T-helper 1 cell (primary cell): ENCODE results near the gene RHOF.
"Not testable (repeated sequence)": the region's sequence is repeated elsewhere in the genome, so short reads cannot be mapped to it uniquely, and the experiment has no call there.

ENCODE experiments used
- DNase-seq, 5 donors: peaks; one replicate each; pipeline ENCODE4 v3.0.0-alpha.2; 2012 to 2020

The RHOF gene

DNA sequence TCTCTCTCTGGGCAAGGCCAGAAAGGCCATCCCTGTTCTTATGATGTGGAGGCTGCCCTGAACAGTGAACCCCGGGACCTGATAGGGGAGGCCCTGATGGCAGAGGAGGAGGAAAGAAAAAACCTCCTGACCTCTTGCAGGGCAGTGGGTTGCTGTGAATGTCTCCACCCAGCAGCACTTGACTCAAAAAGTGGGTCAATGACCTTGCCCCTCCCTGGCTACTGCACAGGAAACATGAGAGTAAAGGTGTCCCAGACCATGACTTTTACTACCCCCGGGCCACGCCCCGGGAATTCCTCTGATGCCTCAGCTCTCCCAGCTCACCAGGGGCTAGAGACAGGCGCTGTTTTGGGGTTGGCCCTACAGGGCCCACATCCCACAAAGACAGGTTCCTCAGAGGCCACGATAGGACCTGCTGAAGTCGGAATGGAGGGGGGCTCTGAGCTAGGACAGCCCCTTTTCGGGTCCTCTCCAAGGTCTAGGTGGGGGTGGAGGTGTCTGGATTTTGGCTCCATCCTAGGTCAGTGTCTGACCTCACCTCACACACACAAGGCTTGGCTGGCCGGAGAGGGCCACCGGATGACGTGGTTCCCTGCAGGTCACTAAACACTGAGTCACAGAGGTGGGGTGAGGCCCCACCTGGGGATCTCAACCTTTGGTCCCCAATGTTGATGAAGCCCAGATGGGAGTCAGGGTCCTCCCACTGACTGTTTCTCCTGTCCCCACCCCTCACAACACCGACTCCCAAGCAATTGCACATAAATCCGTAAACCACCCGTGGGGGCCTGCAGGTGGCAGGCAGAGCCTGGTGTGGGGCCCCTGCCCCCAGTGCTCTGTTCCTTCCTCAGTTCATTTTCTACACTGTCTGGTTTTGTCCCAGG is 1.6 kb downstream of the RHOF start:
- DNase-seq = peak in 2 of 5 donors; percentile 37 to 42

DNA sequence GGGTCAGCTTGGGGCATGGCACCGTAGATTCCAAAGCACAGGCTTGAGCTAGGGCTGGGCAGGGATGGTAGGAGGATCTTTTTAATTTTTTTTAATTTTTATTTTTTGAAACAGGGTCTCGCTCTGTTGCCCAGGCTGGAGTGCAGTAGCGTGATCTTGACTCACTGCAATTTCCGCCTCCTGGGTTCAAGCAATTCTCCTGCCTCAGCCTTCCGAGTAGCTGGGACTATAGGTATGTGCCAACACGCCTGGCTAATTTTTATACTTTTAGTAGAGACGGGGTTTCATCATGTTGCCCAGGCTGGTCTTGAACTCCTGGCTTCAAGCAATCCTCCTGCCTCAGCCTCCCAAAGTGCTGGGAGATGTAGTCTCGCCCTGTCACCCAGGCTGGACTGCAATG is 2.7 kb downstream of the RHOF start:
- DNase-seq = not testable (repeated sequence)

DNA sequence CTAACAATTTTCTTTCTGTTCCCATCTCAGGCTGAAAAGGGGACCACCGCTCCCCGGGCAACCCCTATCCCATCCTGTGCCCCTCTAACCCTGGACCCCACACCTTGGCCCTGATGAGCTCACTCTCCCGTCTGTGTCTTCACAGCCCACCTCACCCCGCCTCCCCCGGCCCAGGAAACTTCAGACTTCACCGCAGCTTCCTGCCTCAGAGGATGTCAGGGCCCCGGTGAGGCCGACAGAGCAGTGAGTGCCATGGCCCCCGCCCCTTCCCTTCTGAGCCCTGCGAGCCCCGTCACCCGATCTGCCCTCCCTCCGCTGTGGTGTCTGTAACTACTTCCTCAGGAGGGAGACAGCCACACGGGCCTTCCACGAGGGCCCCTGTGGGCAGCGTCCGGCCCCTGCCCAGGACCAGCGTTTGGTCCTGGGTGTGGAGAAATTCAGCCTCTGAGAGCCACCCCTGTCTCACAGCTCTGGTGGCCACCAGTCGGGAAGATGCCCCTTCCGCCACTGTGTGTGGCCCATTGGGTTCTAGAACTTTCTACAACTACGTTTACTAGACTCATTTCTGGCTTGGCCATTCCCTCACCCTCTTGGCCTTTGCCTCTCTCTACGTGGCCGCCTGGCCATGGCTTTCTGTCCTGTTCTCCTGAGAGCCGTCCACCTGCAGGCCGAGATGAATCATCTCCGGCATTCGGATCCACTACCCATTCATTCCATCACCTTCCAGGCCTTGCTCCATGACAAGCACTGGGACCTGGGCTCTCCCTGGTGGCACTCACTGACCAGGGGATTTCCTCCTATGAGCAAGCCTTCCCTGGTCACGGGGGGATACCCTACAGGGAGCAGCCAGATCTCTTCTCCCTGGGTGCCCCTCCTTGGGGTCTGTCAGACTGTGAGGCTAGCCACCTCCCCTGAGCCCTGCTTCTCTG is 3.4 kb downstream of the RHOF start:
- DNase-seq = peak; percentile 91 to 97 (median 93)

DNA sequence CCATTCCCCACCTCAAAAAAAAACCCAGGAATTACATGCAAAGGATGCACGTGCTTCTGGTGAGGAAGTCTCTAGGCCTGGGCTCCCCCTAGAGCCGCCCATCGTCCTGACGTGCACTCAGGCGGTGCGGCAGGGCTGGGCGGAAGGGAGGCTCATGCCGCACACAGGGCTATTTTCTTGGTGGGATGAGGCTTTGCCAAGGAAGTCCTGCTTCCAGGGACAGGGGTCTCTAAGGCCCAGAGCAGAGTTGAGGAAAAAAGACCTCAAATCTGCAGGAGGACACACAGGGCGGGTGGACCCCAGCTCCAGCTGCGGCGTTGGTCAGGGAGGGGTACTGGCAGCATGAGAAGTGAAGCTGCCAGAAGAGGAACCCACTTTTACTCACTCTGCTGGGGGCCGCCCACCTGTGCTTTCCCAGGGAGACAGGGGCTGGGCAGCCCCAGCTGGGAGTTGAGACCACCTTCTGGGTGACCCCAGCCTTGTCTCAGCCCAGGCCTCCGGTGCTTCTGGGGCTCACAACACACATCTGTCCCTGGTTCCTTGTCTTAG is 4.2 kb downstream of the RHOF start:
- DNase-seq = peak in 2 of 5 donors; percentile 53 to 68

DNA sequence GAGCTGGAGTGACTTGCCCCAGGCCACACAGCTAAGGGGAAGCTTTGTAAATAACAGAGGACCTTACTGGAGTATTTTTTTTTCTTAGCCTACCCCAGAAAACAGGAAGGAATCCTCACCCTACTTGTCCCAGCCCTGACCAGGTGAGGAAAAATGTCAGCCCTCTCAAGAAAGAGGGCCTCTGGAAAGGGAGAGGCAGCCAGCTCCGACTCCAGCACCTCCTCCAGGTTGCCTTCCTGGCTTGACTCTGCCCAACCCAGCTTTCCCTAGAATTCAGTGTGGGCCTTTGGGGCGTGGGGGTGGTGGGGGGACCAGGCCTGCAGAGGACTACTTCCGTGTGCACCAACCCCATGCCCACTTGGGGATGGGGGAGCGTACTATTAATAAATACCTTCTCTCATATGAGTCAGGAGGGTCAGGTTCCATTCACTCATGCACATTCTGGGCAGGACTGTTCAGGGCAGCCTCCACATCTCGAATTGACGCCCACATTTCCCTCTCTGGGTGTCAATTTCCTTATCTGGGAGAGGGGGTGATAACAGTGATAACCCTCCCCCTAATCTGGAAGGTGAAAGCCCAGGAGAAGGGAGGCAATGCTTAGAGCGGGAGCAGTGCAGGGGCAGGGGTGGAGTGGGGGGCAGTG is 5.2 kb downstream of the RHOF start:
- DNase-seq = no peak

DNA sequence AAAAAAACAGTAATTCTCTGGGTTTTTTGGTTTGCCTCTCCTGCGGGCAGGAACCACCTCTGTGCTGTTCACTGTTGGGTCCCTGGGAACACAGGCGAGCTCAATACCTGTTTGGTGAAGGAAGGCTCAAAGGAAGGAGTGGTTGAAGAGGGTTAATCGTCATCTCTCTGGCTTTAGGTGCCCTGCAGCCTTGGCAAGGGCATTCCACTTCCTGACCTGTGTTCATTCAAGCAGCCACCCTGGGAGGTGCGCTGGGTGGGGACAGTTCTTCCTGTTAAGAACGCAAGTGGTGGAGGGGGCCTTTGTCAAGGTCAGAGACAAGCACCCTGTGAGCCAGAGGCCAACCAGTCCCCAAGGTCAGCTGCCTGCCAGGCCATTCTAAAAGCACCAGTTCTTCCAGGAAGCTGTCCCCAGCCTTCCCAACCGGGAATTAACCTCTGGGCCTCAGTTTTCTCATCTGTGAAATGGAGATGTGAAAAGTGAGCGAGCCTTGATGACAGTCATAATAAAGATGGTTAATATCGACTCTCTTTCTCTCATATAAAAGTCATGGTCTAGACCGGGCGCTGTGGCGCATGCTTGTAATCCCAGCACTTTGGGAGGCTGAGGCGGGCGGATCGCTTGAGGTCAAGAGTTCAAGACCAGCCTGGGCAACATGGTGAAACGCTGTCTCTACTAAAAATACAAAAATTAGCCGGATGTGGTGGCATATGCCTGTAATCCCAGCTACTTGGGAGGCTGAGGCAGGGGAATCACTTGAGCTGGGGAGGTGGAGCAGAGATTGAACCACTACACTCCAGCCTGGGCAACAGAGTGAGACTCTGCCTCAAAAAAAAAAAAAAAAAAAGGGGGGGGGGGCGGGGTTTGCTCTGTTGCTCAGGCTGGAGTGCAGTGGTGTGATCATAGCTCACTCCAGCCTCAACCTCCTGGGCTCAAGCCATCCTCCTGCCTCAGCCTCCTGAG is 6.1 kb downstream of the RHOF start:
- peak in 3 of 5 donors; percentile 33 to 73 (median 46) for DNase-seq

DNA sequence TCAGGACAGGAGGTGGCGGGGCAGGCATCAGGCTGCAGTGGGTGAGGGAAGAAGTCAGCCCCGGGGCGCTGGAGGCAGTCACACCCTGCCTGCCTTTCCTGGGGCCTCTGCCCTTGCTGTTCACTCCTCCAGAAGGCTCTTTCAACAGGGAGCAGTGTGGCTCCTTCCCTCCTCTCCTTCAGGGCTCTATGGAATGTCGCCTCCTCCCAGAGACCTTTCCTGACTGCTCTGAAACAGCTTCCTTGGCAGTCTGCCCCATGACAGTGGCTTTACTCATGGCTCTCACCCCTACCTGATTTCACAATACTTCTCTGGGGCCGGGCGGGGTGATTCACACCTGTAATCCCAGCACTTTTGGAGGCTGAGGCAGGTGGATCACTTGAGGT is 7.1 kb downstream of the RHOF start:
- DNase-seq = peak in 2 of 5 donors; percentile 51 to 56

DNA sequence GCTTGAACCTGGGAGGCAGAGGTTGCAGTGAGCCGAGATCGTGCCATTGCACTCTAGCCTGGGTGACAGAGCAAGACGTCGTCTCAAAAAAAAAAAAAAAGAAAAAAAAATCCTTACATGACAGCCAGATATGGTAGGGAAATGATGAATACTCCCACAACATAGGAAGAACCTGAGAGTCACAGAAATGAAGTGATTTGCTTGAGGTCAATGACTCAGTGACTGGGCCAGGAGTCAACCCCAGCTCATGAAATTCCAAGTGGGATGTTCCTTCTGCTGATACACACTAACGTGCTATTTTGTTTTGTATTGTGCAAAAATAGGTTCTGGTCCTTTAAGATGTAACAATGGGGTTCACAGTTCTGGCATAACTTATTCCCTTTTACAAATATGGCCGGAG is 9.0 kb downstream of the RHOF start:
- DNase-seq = no peak

DNA sequence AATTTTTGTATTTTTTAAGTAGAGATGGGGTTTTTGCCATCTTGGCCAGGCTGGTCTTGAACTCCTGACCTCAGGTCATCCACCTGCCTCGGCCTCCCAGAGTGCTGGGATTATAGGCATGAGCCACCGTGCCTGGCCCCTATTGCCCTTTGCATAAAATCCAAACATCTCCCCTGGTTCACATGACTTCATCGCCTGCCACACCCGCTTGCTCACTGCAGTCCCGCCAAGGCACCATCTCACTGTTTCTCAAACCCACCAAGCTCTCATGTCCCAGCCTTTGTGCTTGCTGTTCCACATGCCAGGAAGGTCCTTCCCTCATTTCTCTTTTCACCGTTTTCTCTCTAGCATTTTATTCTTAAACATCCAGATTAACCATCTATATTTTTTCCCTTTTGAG is 9.7 kb downstream of the RHOF start:
- DNase-seq = no peak

DNA sequence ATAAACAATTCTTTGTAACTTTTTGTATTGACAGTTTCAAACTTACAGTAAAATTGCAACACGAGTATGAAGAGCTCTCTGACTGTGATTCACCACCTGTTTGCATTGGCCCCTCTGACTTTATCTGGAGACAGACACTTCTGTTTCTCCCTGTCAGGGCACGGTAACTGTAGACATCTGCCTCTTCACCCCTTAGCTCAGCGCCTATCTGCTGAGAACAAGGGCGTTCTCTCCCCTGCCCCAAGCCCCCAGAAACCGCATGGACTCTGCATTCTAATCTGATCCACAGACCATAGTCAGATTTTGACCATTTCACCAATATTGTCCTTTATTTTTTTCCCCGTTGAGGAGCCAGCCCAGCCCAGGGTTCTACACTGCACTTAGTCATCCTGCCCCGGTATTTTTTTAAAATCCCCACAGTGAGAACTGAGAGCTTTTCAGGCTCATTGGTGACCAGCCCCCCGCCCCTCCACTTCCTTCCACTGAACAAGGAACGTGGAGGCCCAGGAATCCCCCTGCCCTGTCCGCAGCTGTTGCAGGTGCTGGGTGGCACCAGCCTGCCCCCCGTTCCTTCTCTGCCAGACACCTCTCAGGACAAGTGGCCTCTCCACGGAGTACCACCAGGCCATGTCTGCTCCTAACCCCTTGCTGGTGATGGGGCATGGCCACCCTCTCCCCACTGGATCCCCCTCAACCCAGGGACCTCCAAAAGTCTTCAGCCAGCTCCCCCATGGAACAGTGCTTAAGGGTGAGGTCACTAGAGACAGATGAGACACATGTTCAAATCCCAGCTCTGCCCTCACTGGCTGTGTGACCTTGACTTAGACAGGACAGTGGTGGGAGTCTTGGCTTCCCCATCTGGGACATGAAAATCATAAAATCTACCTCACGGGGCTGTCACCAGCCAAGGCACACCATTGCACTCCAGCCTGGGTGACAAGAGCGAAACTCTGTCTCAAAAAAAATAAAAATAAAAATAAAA is 11.2 kb downstream of the RHOF start:
- peak in 2 of 5 donors; percentile 40 to 46 for DNase-seq

DNA sequence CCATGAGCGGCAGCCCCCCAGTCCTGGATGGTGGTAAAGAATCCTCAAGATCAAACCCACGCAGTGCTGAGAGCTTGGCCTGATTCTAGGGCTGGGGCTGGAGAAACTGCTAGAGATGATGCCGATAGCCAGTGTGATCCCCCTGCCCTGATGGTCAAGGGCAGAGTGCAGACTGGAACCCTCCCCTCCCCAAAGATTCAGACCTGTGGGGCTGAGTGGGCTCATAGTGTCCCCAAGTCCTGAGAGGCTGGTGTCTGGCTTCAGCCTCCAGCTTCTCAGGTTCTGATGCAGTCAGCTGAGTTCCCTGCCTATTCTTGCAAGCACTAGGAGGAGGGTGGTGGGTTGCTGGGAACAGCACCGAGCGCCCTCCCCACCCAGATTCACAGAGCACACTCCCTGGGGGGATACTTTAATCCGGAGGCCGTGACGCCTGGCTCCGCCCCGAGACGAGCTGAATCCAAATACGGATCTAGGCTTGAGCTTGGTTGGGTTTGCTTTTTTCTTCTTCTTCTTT is 11.9 kb downstream of the RHOF start:
- DNase-seq = no peak

DNA sequence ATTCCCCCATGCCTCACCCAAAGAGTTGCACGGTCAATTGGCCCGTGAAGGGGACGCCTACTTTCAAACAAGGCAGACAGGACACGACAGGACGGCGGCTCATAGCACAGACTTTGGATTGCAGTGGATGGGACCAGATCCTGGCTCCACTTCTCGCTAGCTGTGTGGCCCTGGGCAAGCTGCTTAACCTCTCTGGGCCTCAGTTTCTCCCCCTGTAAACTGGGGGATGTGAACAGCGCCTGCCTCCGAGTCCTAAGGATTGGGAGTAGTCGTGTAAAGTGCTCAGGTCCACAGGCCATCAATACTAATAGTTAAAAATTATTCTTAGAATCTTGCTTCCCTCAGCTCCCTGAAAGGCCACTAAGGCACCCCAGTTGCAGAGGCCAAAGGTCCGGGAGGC is 13.1 kb downstream of the RHOF start:
- no peak for DNase-seq

DNA sequence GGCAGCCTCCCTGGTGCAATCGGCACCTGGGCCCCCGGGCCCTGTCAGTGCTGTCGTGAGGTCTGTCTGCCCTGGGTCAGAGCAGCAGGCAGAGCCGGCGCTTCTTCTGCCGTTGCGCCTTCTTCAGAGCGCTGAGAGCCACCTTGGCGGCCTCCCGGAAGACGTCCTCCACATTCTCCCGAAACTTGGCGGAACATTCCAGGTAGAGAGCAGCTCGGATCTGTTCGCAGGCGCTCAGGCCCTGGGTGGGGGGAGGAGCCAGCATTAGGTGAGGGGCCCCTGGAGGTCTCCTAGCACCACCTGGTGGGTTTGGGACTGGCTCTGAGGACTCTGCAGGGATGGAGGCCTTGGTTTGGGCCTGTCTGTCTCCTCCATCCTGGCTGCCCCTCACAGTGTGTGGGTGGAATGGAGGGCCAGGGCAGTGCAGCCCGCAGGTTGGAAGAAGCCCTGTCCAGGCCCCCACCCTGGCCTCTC is 14.0 kb downstream of the RHOF start:
- DNase-seq = no peak

DNA sequence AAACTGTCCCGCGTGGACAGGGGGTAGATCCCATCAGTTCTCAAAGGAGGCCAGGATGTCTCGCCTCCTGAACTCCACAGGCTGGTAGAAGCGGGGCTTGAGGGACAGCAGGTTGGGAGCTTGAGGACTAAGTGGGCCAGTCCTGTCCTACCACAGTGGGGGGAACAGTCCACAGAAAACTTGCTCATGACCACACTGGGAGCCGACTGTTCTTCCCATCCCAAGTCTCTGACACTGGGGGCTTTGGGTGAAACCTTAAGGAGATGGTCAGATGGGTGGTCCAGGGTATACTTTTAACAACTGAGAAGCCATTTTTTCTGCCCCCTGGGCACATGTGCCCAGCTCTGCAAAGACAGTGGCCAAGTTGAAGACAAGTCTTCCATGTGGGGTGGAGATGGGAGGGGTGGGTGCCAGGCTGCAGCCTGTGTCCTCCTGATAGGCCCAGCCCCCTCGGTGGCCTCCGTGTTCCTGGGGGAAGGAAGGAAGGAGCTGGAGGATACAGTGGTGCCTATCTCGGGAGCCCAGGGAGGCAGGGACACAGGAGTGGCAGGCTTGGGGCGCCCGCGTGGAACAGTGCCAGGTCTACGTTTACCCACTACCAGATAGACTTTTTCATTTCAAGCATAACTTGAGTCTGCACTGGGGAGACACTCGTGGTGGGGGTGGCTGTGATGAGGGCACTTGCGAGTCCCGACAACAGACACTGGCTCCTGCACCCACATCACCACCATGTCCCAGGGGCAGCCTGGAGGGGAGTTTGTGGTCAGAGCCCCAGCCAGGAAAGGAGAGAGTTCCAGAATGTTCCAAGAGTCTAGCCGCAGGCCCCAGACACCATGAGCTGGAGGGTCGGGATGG is 14.7 kb downstream of the RHOF start:
- no peak for DNase-seq

DNA sequence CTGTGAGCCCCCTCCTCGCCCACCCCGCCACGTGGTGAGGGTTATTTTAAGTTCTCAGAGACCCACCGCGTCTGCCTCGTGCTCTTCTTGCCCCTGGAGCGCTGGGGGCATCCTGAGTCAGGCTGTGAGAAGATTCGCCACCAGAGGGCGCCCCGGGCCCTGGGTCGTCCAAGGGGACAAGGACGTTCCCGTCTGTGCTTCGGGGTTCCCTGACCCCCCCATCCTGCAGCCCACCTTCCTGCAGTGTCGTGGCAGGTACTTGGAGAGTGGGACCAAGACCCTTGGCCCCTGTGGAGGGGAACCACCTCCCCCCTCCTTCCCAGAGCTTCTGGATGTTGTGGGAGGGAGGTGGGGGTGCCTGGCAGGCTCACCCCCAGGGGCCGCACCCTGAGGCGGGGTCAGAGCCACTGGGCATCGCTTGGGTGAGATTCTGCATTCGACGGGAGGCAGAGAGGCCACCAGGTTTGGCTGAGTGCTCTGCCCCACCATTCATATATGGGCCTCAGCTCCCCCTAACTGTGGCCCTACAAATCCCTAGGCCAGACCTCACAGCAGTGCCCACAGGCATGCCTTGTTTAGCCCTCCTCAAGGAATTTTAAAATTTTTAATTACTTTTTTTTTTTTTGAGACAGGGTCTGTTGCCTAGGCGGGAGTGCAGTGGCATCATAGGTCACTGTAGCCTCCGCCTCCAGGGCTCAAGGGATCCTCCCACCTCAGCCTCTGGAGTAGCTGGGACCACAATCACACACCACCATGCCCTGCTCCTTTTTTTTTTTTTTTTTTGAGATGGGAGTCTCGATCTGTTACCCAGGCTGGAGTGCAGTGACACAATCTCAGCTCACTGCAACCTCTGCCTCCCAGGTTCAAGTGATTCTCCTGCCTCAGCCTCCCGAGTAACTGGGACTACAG is 17.0 kb downstream of the RHOF start:
- peak; percentile 75 to 91 (median 80) for DNase-seq

DNA sequence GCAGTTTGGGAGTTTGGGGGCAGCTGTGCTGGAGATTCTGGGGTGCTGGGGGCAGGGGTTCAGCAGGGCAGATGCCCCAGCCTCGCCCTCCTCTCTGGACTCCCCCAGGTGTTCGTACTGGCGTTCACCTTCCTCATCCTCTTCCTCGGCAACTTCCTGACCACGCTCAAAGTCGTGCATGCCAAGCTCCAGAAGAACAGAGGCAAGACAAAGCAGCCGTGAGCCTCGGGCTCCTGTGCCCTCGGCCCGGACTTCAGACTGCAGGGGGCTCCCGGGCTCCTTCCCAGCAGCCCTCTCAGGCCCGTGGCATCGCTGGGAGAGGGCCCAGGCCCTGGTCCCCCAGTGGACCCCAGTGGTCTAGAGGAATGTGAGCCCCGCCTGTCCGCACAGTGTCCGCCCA is 18.0 kb downstream of the RHOF start:
- DNase-seq = no peak

DNA sequence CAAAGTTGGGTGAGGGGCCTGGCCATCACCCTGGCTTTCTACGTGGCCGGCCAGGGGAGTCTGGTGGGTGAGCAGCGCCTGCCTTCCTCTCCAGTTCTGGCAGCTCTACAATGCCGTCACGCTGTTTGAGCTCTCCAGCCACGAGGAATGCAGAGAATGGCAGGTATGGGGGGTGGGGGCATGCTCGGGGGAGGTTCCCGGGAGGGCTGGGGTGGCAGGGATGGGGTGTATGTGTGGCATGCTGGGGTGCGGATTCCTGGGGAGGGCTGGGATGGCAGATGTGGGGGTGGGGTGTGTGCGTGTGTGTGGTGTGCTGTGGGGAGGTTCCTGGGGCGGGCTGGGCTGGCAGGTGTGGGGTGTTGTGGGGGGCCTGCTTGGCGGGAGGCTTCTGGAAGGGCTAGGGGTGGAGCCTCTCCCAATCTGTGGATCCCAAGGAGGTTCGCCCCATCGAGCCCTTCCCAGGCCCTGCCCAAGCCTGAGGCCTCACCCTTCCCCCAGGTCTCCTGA is 18.5 kb downstream of the RHOF start:
- DNase-seq = no peak
